Right kidney (tissue), 9 donors: Measurements from ENCODE around the gene TPH1.

Experiments
- DNase-seq: peaks from one replicate; pipeline ENCODE4 v3.0.0-alpha.2; 2016
- long read RNA-seq, 8 donors: transcript quantifications; one replicate each; lab custom pipeline, GENCODE V29; 2026

TPH1 gene
- long read RNA-seq, donor 1: 0 reads
- long read RNA-seq, donor 2: 0 reads
- long read RNA-seq, donor 3: 0 reads
- long read RNA-seq, donor 4: 0 reads
- long read RNA-seq, donor 5: 0 reads
- long read RNA-seq, donor 6: 0 reads
- long read RNA-seq, donor 7: 0 reads
- long read RNA-seq, donor 8: 0 reads

DNA sequence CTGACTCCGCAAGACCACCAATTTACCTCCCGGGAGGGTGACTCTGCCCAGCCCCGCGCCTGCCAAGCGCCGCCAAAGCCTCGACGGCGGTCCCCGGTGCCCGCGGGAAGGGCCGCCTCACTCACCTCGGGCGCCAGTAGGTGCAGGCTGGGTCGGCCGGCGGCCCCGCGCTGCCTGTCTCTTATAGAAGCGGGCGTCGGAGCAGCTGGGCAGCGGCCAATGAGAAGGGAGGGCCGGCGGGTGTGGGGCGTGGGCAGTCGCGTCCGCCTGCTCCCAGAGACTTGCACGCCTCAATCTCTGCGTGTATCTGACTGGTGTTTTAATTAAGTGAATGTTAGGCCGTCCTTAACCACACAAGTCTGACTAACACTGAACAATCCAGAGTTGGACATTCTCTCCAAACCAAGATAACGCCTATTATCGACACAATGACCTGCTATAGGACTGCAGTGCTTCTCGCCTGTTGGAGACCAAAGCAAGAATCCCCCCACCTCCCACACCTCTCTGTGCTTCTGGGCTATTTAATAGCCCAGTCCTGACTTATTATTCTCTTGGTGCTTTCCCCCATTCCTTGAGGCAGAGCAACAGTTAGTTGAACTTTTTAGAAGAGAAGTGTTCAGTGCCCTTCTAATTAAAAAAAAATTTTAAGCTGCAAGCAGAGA, at the start of gene TPH1:
TPH1 (minus strand) TSS at position 154 of the 662 bp plus-strand sequence. CDS start 5,507 bp downstream, outside the sequence.
- peak; percentile 23 for DNase-seq

DNA sequence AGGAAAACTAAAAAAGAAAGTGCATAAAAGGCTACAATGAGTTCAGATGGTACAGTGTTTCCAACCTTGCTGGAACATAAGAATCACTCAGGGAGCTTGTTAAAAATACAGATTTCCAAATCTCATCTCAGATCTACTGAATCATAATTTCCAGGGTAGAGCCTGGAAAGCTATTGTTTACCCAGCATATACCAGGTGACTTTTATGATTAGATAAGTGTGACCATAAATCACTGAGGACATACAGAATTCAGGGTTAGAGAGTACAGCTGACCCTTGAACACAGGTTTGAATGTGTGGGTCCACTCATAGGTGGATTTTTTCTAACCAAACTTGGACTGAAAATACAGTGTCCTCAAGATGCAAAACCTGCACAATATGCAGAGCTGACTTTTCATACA, 47.9 kb upstream of the TPH1 start:
- DNase-seq: no peak

DNA sequence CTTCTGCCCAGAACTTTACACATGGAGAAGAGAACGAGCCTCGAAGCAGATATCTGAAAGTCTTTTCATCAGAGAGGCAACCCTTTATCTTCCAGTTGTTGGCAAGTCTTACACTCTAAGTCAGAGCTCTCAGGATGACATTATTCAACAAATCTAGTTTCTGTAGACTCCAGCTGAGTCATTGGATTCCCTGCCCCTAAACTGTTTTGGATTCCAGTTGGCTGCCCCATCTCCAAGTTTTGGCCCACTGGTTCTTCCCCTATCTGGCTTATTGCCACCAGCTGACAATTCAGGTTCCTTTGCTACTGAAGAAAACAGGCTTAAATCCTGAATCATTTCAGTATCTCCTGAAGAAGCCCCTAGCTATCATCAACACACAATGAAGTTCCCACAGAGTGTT, 45.7 kb upstream of the TPH1 start:
- no peak for DNase-seq

DNA sequence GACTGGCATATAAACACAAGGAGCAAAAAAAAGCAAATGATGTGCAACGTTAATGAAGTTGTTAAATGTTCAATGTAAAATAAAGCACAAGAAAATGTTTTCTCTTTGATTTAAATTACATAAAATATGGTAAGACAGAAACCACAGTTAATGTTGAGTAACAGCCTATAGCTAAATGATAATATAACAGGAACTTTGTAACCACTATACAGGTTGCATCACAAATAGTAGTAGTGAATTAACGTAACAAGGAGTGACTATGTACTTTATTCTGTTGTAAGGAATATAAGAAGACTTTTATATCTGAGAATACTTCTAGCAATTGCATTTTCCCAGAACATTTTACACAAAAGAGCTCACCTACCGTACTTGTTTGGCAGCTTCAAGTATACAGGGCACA, 42.9 kb upstream of the TPH1 start:
- DNase-seq: no peak

DNA sequence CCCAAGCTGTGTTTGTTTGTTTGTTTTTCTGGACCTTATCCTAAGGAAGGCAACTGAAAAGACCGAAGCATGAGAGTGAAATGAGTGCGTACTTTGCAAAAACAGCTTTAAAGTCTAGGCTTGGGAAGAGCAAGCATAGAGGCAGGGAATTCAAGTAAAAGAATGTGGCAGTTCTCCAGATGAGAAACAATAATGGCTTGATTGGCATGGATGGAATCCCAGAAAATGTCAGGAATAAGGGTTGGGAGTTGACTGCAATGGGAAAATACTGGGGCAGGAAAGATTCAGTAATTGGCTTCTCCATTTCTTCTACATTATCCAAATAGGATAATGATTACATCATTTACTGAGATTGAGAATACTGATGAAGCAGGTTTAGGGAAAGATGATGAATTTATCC, 42.3 kb upstream of the TPH1 start:
- no peak for DNase-seq

DNA sequence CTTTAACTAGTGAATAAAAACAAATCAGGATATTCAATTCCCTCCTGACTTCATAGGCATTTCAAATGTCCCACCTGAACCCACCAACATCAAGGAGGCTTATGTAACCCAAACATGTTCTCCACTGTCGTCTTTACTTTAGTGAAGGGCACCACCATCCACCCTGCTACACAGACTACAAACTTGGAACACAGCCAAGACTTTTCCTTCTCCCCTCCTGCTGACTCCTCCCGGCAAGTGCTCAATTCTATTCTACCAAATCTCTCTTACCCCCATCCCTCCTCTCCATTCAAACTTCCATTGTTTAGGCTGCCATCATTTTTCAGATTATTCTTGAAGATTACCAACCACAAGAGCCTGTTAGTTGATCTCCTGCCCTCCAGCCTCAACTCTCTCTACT, 35.5 kb upstream of the TPH1 start:
- DNase-seq: no peak

DNA sequence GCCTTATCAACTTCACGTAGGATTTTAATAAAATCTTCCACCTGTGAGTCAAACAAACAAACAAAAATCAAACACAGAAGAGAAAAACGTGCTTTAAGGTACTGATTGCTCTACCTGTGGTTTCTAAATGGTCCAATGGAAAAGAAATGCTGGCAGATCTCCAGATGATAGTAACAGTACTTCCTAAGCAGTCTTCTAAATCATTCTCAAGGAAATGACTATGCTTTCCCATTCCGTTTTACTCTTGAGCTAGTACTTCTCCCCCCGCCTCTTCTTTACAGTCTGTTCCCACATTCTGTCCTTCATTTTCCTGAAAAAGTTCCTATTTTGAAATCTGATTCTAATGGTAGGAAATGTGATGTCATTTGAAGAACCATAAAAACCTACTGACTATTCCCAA, 34.4 kb upstream of the TPH1 start:
- DNase-seq: no peak

DNA sequence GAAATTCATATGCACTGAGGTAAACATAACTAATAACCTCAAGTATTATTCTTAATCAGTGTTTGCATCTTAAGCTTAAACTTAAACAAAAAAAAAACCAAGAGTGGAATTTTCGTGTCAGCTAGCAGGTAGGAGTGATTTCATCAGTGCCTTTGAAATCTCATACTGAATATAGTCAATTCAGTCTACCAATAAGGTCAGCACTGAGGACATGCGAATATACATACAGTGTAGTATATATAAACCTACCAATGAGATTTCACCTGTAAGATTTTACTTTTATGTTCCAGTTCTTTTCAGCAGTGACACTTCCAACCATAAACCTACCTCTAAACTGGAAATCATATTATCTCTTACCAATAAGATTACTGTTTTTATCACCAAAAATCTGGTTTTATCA, 32.8 kb upstream of the TPH1 start:
- no peak for DNase-seq

DNA sequence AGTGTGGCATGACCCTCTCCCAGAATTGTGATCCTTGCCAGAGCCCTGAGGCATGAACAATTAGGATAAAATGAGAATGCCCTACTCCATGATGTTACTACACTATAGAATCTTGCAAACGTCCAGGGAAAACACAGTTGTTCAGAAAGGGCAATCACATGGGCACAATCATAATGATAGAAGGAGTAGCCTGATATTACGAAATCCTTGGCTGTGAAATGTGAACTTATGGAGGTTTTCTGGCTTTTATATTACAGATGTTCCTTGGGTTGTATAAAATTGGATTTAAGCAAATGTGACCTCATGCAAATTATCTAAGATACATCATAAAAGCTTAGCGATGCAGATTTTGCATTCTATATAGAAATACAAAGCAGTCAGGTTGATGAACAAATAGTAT, 29.4 kb upstream of the TPH1 start:
- no peak for DNase-seq

DNA sequence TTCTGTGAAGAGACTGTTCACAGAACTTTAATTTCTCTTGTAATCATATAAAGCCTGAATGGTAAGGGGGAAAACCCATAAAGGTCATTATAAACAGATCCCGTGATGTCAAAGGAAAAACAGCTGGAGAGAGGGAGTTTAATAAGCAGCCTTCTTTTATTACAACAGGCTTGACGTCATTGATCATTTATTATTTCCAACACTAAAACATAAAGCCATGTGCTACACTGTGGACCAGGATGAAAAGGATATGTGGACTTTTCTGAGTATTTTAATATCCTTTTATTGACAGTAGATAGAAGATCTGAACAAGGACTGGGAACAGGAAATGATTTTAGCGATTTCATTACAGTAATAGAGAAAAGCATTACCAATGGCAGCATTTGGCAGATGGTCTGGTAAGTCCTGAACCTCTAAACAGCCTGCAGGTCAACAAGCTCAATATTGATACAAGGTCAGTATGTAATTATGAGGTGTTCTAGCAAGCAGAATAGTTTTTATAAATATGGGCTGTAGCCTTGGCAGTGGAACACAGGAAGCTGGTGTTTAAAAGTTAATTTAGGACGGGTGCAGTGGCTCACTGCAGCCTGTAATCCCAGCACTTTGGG, 25.1 kb upstream of the TPH1 start:
- DNase-seq: no peak

DNA sequence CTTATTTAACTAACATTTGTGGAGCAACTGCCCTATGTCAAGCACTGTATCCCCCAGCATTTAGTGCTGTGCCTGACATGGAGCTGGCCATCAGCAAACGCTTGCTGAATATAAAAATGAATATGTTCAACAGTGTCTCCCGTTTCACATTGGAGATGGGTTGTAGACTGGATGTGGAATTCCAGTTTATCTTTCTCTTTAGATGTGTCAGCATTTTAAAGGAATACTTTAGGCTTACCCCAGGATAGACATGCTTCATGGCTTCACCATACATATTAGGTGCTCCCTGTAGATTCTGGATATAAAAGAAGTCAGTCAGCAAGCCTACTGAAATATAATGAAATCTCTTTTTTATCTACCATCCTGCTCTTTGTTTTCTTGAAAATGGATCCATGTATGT, 21.3 kb upstream of the TPH1 start:
- no peak for DNase-seq

DNA sequence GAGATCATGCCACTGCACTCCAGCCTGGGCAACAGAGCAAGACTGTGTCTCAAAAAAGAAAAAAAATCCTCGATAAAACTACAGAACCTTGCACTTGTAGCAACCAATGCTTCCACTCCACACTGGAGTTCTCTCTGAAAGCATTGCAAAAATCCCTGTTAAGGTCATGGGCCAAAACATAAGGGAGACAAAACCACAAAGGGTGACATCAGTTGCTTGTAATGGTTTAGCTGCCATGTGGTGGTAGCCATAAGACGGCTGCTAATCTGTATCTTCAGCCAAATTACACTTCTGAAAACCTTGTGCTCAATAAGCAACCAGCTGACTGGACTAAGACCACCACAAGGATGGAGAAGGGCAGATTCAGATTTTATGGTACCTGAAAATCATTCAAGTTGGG, 20.6 kb upstream of the TPH1 start:
- DNase-seq: no peak

DNA sequence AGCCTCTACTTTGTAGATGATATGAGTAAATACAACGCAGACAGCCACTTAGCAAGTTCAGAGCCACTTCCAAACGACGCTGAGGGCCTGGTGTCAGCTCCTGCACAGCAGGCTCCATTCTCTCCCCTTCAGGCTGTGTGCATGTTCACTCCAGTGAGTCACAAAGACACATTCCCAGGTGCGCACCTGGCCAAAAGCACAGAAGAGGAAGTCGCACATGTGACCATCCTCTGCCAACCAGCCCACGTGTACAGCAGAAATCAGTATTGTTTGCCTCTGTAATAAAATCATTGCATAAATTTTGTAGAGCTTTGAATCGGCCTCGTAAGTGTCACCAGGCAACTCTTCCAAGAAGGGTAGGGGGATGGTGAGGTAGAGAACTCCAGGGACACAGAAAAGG, 19.5 kb upstream of the TPH1 start:
- no peak for DNase-seq

DNA sequence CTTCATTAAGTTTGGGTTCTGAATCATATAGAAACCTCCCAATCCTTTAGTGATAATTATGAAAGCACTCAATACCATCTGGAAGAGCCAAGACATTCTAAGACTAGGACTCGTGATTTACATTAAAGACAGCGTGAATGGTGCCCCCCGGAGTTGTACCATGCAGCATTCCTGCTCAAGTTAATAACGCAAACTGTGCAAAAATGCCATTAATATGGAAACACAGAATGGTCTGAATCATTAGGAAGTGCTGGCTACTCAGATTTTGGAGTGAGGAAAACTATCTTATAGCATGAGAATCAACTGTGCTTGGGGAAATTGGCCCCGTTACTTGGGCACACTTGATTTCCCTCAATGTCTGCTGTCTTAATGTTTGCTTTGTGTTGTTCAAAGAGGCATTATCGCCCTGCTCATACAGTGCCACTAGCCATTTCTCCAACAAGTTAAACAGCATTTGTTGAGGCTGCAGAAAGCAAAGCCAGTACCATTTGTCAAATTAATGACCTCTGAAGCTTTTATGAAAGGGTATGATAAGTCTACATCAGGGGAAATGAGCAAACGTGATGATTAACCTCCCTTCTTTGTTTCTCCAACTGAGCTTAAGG, 18.5 kb upstream of the TPH1 start:
- DNase-seq: no peak

DNA sequence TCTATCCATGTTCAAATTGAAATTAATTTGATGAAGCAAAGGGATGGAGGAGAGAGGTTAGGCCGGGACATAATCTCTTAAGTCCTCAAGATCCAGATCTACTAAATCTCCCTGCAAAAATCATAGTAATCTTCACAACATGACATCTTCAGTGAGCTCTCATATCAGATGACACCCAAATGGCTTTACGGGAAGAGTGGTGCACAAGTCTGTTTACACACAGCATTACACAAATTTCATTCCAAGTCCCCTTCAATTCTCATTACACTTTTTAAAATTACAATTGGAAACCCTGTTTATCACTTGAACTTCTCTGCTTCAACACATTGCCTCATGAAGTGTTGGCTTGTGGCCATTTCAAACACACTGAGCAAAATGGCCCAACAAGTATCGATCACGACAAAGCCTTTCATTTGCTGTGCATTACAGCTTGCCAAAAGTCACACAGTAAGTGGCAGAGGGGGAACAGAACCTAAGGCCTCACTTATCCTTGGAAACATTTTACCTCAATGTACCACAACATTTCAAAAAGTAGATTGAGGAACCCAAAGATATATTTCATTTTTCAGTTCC, 17.9 kb upstream of the TPH1 start:
- no peak for DNase-seq

DNA sequence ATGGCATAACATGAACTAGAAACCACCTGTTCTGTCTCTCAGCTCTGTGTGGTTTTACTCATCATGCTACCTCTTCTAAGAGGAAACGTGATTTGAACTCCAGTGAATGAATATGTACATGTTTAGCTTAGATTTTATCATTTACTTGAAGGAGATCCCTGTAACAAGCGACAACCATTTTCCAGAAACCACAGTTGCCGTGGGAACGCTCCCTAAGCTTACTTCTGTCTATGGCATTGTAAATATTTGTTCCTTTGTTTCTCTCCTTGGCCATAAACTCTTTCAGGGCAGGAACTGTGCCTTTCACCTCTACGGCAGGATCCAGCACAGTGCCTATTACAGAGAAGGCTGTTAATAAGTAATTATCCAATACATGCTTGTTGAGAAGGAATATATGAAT, 17.1 kb upstream of the TPH1 start:
- no peak for DNase-seq

DNA sequence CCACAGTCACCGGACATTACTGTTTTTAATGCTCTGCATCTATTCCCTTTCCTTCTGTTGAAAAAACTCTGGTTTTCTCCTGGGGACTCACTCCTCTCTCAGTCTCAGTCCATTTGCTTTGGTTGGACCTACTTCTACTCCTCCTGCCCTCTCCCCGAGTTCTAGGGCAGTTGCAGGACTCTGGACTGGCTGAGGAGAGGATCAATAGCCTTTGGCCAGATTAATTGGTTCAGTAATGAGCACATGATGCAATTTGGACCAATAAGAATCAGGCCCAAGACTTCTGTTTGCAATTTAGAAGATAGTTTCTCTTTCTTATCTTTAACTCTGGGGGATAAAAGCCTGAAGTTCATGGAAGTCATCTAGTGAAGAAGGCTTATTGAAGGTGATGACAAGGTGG, 15.3 kb upstream of the TPH1 start:
- no peak for DNase-seq

DNA sequence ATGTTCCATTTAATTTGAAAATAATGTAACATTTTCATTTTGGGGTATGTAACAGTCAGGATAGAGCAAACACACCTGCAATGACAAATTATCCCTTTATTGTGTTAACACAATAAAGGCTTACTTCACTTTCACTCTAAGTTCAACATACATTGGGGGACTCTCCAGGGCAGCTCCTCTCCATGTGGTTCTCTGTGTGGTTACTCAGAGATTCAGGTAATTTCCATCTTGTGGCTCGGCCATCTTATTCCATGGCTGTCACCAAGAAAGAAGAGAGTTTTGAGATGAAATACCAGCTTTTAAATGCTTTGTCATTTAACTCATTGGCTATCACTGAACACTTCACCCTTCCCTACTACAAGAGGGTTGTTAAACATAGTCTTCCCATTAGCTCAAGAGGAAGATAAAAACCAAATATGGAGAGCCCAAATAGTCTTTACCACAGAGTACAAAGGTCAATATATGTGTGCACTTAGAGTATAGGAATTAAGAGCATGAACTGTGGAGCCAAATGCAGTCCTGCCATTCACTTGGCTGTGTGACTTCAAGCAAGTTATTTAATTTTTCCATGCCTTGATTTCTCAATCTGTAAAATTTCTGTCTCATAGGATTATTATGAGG, 10.6 kb upstream of the TPH1 start:
- no peak for DNase-seq

DNA sequence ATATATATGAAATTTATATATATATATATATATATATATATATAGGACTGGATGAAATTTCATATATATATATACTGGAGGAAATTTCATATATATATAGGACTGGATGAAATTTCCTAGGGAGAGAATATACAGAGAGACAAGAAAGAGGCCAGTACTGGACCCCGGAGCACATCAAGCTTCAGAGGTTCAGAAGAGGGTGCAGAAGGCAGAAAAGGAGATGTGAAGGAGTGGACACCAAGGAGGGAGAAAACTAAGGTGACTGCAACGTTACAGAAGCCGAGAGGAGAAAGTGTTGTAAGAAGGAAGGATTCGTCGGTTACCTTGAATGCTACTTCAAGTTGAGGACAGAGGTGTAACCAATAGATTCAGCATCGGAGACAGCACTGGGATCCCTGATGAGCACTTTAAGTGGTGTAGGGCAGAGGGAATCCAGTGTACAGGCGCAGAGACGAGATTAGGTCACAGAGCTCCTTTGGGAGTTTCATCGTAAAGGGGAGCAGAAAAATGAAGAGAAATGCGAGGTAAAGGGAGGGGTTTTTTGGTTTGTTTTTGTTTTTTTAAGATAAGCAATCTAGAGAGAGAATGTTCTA, 8.5 kb upstream of the TPH1 start:
- no peak for DNase-seq

DNA sequence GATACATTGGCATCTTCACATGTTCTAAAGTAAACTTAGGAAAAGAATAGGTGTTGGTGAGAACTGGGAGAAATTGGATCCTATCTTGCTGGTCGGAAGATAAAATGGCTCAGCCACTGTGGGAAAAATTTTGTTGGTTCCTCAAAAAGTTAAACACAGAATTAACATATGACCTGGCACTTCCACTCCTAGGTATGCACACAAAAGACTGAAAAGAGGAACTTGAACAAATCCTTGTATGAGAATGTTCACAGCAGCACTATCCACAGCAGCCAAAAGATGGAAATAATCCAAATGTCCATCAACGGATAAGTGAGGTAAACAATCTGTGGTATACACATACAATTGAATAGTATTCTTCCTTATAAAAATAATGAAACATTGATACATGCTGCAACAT, 4.8 kb upstream of the TPH1 start:
- DNase-seq: no peak

DNA sequence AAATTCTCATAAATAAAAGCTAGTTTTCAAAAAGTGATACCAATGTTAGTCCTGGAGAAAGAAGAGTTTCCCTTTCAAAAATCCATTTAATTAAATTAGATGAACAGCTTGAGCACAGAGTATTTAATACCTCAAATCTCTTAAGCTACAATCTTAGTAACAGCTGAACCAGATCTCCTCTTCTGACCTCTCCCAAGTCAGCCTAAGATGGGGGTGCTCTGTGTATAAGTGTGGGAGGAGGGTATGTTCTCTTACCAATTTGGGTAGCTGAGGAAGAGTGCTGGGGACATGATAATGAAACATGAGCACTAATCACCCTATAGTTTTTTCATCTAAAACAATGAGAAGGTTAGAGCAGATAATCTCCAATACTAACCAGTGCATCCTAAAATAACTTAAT, 9.6 kb downstream of the TPH1 start:
- no peak for DNase-seq

DNA sequence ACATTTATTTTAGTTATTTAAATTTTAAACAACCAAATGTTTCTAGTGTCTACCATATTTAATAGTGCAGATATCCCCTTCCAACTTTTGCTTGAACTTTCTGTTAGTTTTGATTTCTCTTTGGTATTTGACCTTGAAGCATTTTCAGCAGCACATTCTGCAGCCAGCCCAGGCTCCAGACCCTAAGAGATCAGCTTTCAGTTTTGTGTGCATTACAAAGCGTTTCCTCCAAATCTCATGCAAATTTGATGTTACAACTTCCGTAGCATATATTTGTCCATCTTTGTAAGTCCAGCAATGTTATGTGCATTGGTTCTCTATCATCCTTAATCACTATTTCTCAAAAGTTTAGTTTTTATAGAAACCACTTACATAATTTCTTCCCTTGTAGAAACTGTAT, 18.6 kb downstream of the TPH1 start:
- DNase-seq: no peak

DNA sequence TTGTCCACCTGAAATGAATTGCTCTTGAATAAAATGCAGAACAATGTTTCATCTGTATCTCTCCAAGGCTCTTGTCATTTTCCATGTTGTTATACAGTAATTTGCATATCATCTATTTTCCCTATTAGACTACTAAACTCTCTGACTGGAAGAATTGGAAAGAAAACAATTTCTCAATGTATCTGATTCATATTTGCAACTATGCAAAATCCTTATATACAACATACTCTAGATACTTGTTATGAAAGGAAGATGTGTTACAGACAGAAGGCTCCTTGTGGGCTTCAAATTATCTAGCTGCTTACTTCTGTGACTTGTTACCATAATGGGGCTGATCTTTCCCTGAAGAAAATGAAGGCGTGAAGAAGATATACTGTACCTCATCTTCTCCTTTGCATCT, 23.6 kb downstream of the TPH1 start:
- DNase-seq: no peak
